ENCODE measurements around the gene TSEN15. TPM values are rescaled to one million over a fixed set of nuclear protein-coding genes. Genes with fewer than 3 reads are reported as not detected.

TSEN15 gene
- total RNA-seq, 4 donors from 2014 or later = 2.6 to 16.5 (median 8.0) TPM

- 72 to 73% methylated on average over 2 of the region's 2 CpGs for WGBS, 2 donors (ENCODE audit: low coverage in 1 of 2)
- in situ Hi-C loops (cut with MboI; ENCODE audit: low pct_ligation_motif_present in 1 of 4, low pct_unique_long_range_greater_than_20kb in 1 of 4, low sequenced_read_pairs in 3 of 4) (no loop called here), intact Hi-C loops (cut with DNase I; ENCODE audit: low total_unique reads) (no loop called here)
- Histone ChIP-seq H3K27ac (peak overlapping the region in 1 of 4 donors; percentile 20), H3K4me3 (no peak overlapping the region), H3K9me3 (no peaks in the 10 kb centered on the region), H3K4me1 (peaks cover 0 to 2% (median 0%) of the 10 kb centered on the region in 4 donors), H3K36me3 (no peaks in the 10 kb centered on the region), H3K27me3 (no peaks in the 10 kb centered on the region)
- no peak for DNase-seq
- no peak for TF ChIP-seq POLR2A (IDR thresholded peaks at IDR 0.05)
- TF ChIP-seq CTCF (IDR thresholded peaks at IDR 0.05) = no peak
- TF ChIP-seq EP300 (IDR thresholded peaks at IDR 0.05; ENCODE audit: low read depth) = no peak
- no peak for TF ChIP-seq POLR2AphosphoS5 (IDR thresholded peaks at IDR 0.05)
These were observed 10.0 kb downstream of the TSEN15 start for GRCh38 chr1:184061396-184062003.

- H3K9me3 ChIP-seq = no peaks in the 10 kb centered on the region
- H3K27ac ChIP-seq = no peak overlapping the region
- TF ChIP-seq POLR2A (IDR thresholded peaks at IDR 0.05) (no peak), EP300 (IDR thresholded peaks at IDR 0.05; ENCODE audit: low read depth) (no peak), CTCF (IDR thresholded peaks at IDR 0.05) (no peak), POLR2AphosphoS5 (IDR thresholded peaks at IDR 0.05) (no peak)
- no peaks in the 10 kb centered on the region for H3K4me1 ChIP-seq
- in situ Hi-C loops (cut with MboI; ENCODE audit: low pct_ligation_motif_present in 1 of 4, low pct_unique_long_range_greater_than_20kb in 1 of 4, low sequenced_read_pairs in 3 of 4) (no loop called here), intact Hi-C loops (cut with DNase I; ENCODE audit: low total_unique reads) (no loop called here)
- 93 to 94% methylated on average over 3 of the region's 3 CpGs for WGBS, 2 donors (ENCODE audit: low coverage in 1 of 2)
- no peaks in the 10 kb centered on the region for H3K27me3 ChIP-seq
- no peaks in the 10 kb centered on the region for H3K36me3 ChIP-seq
- DNase-seq = no peak
- no peak overlapping the region for H3K4me3 ChIP-seq
These were observed 11.2 kb downstream of the TSEN15 start for GRCh38 chr1:184062640-184063286.

GRCh38 chr1:184065559-184065958 is 14.0 kb downstream of the TSEN15 start:
- TF ChIP-seq POLR2AphosphoS5 (IDR thresholded peaks at IDR 0.05) = no peak
- no peak for TF ChIP-seq EP300 (IDR thresholded peaks at IDR 0.05; ENCODE audit: low read depth)
- TF ChIP-seq CTCF (IDR thresholded peaks at IDR 0.05) = no peak
- TF ChIP-seq POLR2A (IDR thresholded peaks at IDR 0.05) = no peak
- no peaks in the 10 kb centered on the region for H3K9me3 ChIP-seq
- intact Hi-C loops (cut with DNase I; ENCODE audit: low total_unique reads) = no loop called here
- H3K27me3 ChIP-seq = no peaks in the 10 kb centered on the region
- H3K4me3 ChIP-seq = no peak overlapping the region
- no peak for DNase-seq
- no peaks in the 10 kb centered on the region for H3K4me1 ChIP-seq
- in situ Hi-C loops (cut with MboI; ENCODE audit: low pct_ligation_motif_present in 1 of 4, low pct_unique_long_range_greater_than_20kb in 1 of 4, low sequenced_read_pairs in 3 of 4) = no loop called here
- H3K27ac ChIP-seq = no peak overlapping the region
- H3K36me3 ChIP-seq = no peaks in the 10 kb centered on the region

GRCh38 chr1:184068354-184068753 is 16.8 kb downstream of the TSEN15 start:
- Histone ChIP-seq H3K9me3 (no peaks in the 10 kb centered on the region), H3K4me3 (no peak overlapping the region), H3K4me1 (no peaks in the 10 kb centered on the region), H3K27me3 (no peaks in the 10 kb centered on the region), H3K27ac (no peak overlapping the region), H3K36me3 (no peaks in the 10 kb centered on the region)
- DNase-seq = no peak
- intact Hi-C loops (cut with DNase I; ENCODE audit: low total_unique reads) = no loop called here
- no peak for TF ChIP-seq CTCF (IDR thresholded peaks at IDR 0.05)
- no peak for TF ChIP-seq EP300 (IDR thresholded peaks at IDR 0.05; ENCODE audit: low read depth)
- TF ChIP-seq POLR2AphosphoS5 (IDR thresholded peaks at IDR 0.05) = no peak
- no peak for TF ChIP-seq POLR2A (IDR thresholded peaks at IDR 0.05)
- in situ Hi-C loops (cut with MboI; ENCODE audit: low pct_ligation_motif_present in 1 of 4, low pct_unique_long_range_greater_than_20kb in 1 of 4, low sequenced_read_pairs in 3 of 4) = no loop called here

Measured in transverse colon (tissue), 4 donors.